ENCODE results near the gene RNF31.

DNA sequence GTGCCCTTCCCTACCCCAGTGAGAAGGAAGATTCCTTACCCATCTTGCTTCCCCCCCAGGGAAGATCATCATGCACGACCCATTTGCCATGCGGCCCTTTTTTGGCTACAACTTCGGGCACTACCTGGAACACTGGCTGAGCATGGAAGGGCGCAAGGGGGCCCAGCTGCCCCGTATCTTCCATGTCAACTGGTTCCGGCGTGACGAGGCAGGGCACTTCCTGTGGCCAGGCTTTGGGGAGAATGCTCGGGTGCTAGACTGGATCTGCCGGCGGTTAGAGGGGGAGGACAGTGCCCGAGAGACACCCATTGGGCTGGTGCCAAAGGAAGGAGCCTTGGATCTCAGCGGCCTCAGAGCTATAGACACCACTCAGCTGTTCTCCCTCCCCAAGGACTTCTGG, 43.8 kb upstream of the RNF31 start:
- TF ChIP-seq EZH2 (IDR thresholded peaks at IDR 0.05; ENCODE audit: borderline replicate concordance, low read length) = no peak
- TF ChIP-seq, protein P1, sequence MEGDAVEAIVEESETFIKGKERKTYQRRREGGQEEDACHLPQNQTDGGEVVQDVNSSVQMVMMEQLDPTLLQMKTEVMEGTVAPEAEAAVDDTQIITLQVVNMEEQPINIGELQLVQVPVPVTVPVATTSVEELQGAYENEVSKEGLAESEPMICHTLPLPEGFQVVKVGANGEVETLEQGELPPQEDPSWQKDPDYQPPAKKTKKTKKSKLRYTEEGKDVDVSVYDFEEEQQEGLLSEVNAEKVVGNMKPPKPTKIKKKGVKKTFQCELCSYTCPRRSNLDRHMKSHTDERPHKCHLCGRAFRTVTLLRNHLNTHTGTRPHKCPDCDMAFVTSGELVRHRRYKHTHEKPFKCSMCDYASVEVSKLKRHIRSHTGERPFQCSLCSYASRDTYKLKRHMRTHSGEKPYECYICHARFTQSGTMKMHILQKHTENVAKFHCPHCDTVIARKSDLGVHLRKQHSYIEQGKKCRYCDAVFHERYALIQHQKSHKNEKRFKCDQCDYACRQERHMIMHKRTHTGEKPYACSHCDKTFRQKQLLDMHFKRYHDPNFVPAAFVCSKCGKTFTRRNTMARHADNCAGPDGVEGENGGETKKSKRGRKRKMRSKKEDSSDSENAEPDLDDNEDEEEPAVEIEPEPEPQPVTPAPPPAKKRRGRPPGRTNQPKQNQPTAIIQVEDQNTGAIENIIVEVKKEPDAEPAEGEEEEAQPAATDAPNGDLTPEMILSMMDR (conservative IDR thresholded peaks at IDR 0.05 in 1 of 2, IDR thresholded peaks at IDR 0.05 in 1 of 2; ENCODE audit: extremely low read depth in 1 of 2, insufficient read depth in 1 of 2, low read depth in 1 of 2, low read length in 2 of 2) = no peak
